MM.1S (cell line): Measurements from ENCODE around the gene TTC28.

Source experiments
- DNase-seq: peaks from one replicate; pipeline ENCODE4 v3.0.0-alpha.2; 2015
- H2AFZ ChIP-seq: fragments of 300-600 bp; sonication (generic); 2 replicates; pipeline ENCODE4 v1.6.0; 2016; ENCODE audit warnings: antibody characterized with exemption, low read length
- H3F3A ChIP-seq: fragments of 300-600 bp; sonication (generic); 2 replicates; pipeline ENCODE4 v1.6.1; 2016; ENCODE audit warnings: mild to moderate bottlenecking, antibody characterized with exemption, low read length, moderate library complexity, mixed read lengths; ENCODE audit not compliant: insufficient read depth
- H3K27ac ChIP-seq: fragments of 300-600 bp; sonication (generic); 2 replicates; pipeline ENCODE4 v1.5.1; 2016; ENCODE audit warnings: mild to moderate bottlenecking, low read length
- H3K27me3 ChIP-seq: fragments of 300-600 bp; sonication (generic); replicated peaks from 2 replicates; pipeline ENCODE4 v1.6.0; 2016; ENCODE audit warnings: low read length; ENCODE audit not compliant: insufficient read depth
- H3K36me3 ChIP-seq: fragments of 300-600 bp; sonication (generic); replicated peaks from 2 replicates; pipeline ENCODE4 v1.6.1; 2016; ENCODE audit warnings: mild to moderate bottlenecking, low read length, mixed read lengths; ENCODE audit not compliant: insufficient read depth
- H3K4me1 ChIP-seq: fragments of 300-600 bp; sonication (generic); 2 replicates; pipeline ENCODE4 v1.6.1; 2016; ENCODE audit warnings: low read length, mixed read lengths
- H3K4me2 ChIP-seq: fragments of 300-600 bp; sonication (generic); 2 replicates; pipeline ENCODE4 v1.6.0; 2016; ENCODE audit warnings: low read depth, low read length
- H3K4me3 ChIP-seq: fragments of 300-600 bp; sonication (generic); 2 replicates; pipeline ENCODE4 v1.5.1; 2016; ENCODE audit warnings: low read length, mixed read lengths
- H3K79me2 ChIP-seq: fragments of 300-600 bp; sonication (generic); 2 replicates; pipeline ENCODE4 v1.6.1; 2016; ENCODE audit warnings: mixed run types, low read length, mixed read lengths
- H3K9ac ChIP-seq: fragments of 300-600 bp; sonication (generic); 2 replicates; pipeline ENCODE4 v1.6.1; 2016; ENCODE audit warnings: low read length, mixed read lengths
- H3K9me2 ChIP-seq: fragments of 300-600 bp; sonication (generic); replicated peaks from 2 replicates; pipeline ENCODE4 v1.6.1; 2016; ENCODE audit warnings: mild to moderate bottlenecking, low read length, mixed read lengths; ENCODE audit not compliant: insufficient read depth
- H3K9me3 ChIP-seq: fragments of 300-600 bp; sonication (generic); replicated peaks from 2 replicates; pipeline ENCODE4 v1.6.1; 2016; ENCODE audit warnings: mild to moderate bottlenecking, low read length, mixed read lengths; ENCODE audit not compliant: insufficient read depth
- H4K20me1 ChIP-seq: fragments of 300-600 bp; sonication (generic); 2 replicates; pipeline ENCODE4 v1.6.1; 2016; ENCODE audit warnings: mild to moderate bottlenecking, low read length, moderate library complexity, mixed read lengths; ENCODE audit not compliant: insufficient read depth
- CTCF ChIP-seq: fragments of 300-600 bp; sonication (generic); IDR thresholded peaks from 2 replicates; pipeline ENCODE4 v1.5.1; 2016; ENCODE audit warnings: antibody characterized with exemption, low read length, mixed read lengths
- EZH2 ChIP-seq: fragments of 300-600 bp; sonication (generic); optimal IDR thresholded peaks from 2 replicates; pipeline ENCODE3; 2017; ENCODE audit warnings: low read depth, mild to moderate bottlenecking, antibody characterized with exemption, low read length, mixed read lengths
- EZH2phosphoT487 ChIP-seq: fragments of 300-600 bp; sonication (generic); IDR thresholded peaks from 2 replicates; pipeline ENCODE4 v1.6.1; 2018; ENCODE audit warnings: antibody characterized with exemption, low read length

Gene TTC28

GRCh38 chr22:28096161-28096560, 583.5 kb downstream of the TTC28 start:
- H3K79me2 ChIP-seq = no peaks in the 10 kb centered on the region
- no peaks in the 10 kb centered on the region for H4K20me1 ChIP-seq
- no peak overlapping the region for H3K4me2 ChIP-seq
- DNase-seq = no peak
- H3K4me1 ChIP-seq = no peaks in the 10 kb centered on the region
- no peak for TF ChIP-seq CTCF
- TF ChIP-seq EZH2phosphoT487 = no peak
- TF ChIP-seq EZH2 = no peak
- H3K36me3 ChIP-seq = no peaks in the 10 kb centered on the region
- H3K4me3 ChIP-seq = no peak overlapping the region
- no peaks in the 10 kb centered on the region for H3K9me2 ChIP-seq
- no peak overlapping the region for H3K9ac ChIP-seq
- no peaks in the 10 kb centered on the region for H3K9me3 ChIP-seq
- no peaks in the 10 kb centered on the region for H3F3A ChIP-seq
- H3K27me3 ChIP-seq = no peaks in the 10 kb centered on the region
- no peak overlapping the region for H3K27ac ChIP-seq
- H2AFZ ChIP-seq = no peak overlapping the region

- Histone ChIP-seq H3K36me3 (no peaks in the 10 kb centered on the region), H3K27ac (no peak overlapping the region), H3K4me2 (no peak overlapping the region), H3K9me2 (no peaks in the 10 kb centered on the region), H4K20me1 (no peaks in the 10 kb centered on the region), H3K9me3 (no peaks in the 10 kb centered on the region), H3F3A (no peaks in the 10 kb centered on the region), H3K4me3 (no peak overlapping the region), H3K4me1 (no peaks in the 10 kb centered on the region), H3K9ac (no peak overlapping the region), H3K27me3 (no peaks in the 10 kb centered on the region), H2AFZ (no peak overlapping the region), H3K79me2 (no peaks in the 10 kb centered on the region)
- DNase-seq = no peak
- TF ChIP-seq EZH2 (no peak), CTCF (no peak), EZH2phosphoT487 (no peak)
Observed at GRCh38 chr22:28095316-28096095, 584.1 kb downstream of the TTC28 start.

GRCh38 chr22:28094771-28095170, 584.9 kb downstream of the TTC28 start:
- H3K27ac ChIP-seq = no peak overlapping the region
- H3K4me1 ChIP-seq = no peaks in the 10 kb centered on the region
- no peaks in the 10 kb centered on the region for H4K20me1 ChIP-seq
- no peak overlapping the region for H2AFZ ChIP-seq
- no peaks in the 10 kb centered on the region for H3K36me3 ChIP-seq
- H3K9ac ChIP-seq = no peak overlapping the region
- no peaks in the 10 kb centered on the region for H3K9me2 ChIP-seq
- no peak overlapping the region for H3K4me2 ChIP-seq
- DNase-seq = no peak
- H3K9me3 ChIP-seq = no peaks in the 10 kb centered on the region
- no peaks in the 10 kb centered on the region for H3K79me2 ChIP-seq
- no peaks in the 10 kb centered on the region for H3K27me3 ChIP-seq
- TF ChIP-seq CTCF (no peak), EZH2 (no peak), EZH2phosphoT487 (no peak)
- no peaks in the 10 kb centered on the region for H3F3A ChIP-seq
- no peak overlapping the region for H3K4me3 ChIP-seq
